Hypothalamus (tissue), 51 donors: ENCODE results near the gene FAM228B.
A peak's percentile ranks its signal among the peaks of the same experiment; 100 is the strongest.
"Not testable (repeated sequence)": the region's sequence is repeated elsewhere in the genome, so short reads cannot be mapped to it uniquely, and the experiment has no call there.

Experiments used
- DNase-seq, 51 donors: peaks; one replicate each; lab custom pipeline; 2025; lab: John Stamatoyannopoulos, UW

FAM228B gene

GRCh38 chr2:24197213-24197612, 73.9 kb downstream of the FAM228B start:
- not testable (repeated sequence) for DNase-seq

GRCh38 chr2:24199968-24200590, 76.8 kb downstream of the FAM228B start:
- no peak for DNase-seq

GRCh38 chr2:24200799-24201198, 77.5 kb downstream of the FAM228B start:
- no peak for DNase-seq

- no peak for DNase-seq
These were observed 79.9 kb downstream of the FAM228B start for GRCh38 chr2:24203029-24203786.

GRCh38 chr2:24203787-24204150, 80.5 kb downstream of the FAM228B start:
- peak in 1 of 51 donors; percentile 4 for DNase-seq

GRCh38 chr2:24204505-24204904, 81.2 kb downstream of the FAM228B start:
- DNase-seq: no peak

- no peak for DNase-seq
These were observed 81.9 kb downstream of the FAM228B start for GRCh38 chr2:24205131-24205530.

GRCh38 chr2:24206242-24206641, 83.0 kb downstream of the FAM228B start:
- no peak for DNase-seq

- no peak for DNase-seq
These were observed 83.4 kb downstream of the FAM228B start for GRCh38 chr2:24206714-24207113.

- no peak for DNase-seq
These were observed 84.1 kb downstream of the FAM228B start for GRCh38 chr2:24207359-24207758.

GRCh38 chr2:24208490-24208889, 85.2 kb downstream of the FAM228B start:
- DNase-seq: no peak

- DNase-seq: no peak
These were observed 86.3 kb downstream of the FAM228B start for GRCh38 chr2:24209389-24210105.

- DNase-seq: no peak
These were observed 86.8 kb downstream of the FAM228B start for GRCh38 chr2:24210106-24210455.

- no peak for DNase-seq
These were observed 87.5 kb downstream of the FAM228B start for GRCh38 chr2:24210723-24211122.

- DNase-seq: no peak
These were observed 88.1 kb downstream of the FAM228B start for GRCh38 chr2:24211408-24211807.

GRCh38 chr2:24214880-24215279, 91.6 kb downstream of the FAM228B start:
- DNase-seq: no peak
